ENCODE results near the gene NFATC3. TPM values are rescaled to one million over a fixed set of nuclear protein-coding genes. Genes with fewer than 3 reads are reported as not detected.

Gene NFATC3
- total RNA-seq, 1 experiment from 2014 or later: 33.0 TPM

GRCh38 chr16:68255712-68256111 lies 170.5 kb downstream of the NFATC3 start:
- no peak overlapping the region for H3K4ac ChIP-seq (ENCODE audit: low read depth, low read length)
- no peak overlapping the region for H4K8ac ChIP-seq (replicated peaks; ENCODE audit: insufficient read length, low read depth, low read length)
- no peaks in the 10 kb centered on the region for H3K27me3 ChIP-seq (ENCODE audit: insufficient read depth, low read length)
- no peak overlapping the region for H3K27ac ChIP-seq (ENCODE audit: insufficient read length, low read depth, low read length)
- H4K20me1 ChIP-seq (ENCODE audit: control insufficient read depth, insufficient read depth, insufficient read length): no peaks in the 10 kb centered on the region
- H3K79me2 ChIP-seq (ENCODE audit: insufficient read depth, low read length): no peaks in the 10 kb centered on the region
- Mint-ChIP-seq H3K4me1 (0 out of 4 replicates have a peak, but pooled peaks cover 0 to 3% of the 10 kb centered on the region in 2 experiments), H3K27ac (no peak overlapping the region), H3K4me3 (no peak overlapping the region), H3K9me3 (no peaks in the 10 kb centered on the region), H3K36me3 (ENCODE audit: insufficient read depth in 1 of 3, low read depth in 3 of 3) (peaks cover 0 to 17% (median 1%) of the 10 kb centered on the region in 3 experiments; a peak in 3 of 7 replicates), H3K27me3 (ENCODE audit: low read depth) (no peaks in the 10 kb centered on the region)
- no peak overlapping the region for H3K4me2 ChIP-seq (ENCODE audit: insufficient read depth, insufficient read length, low read length)
- H2BK12ac ChIP-seq (ENCODE audit: insufficient read length, low read depth, low read length): no peak overlapping the region
- H2BK5ac ChIP-seq (ENCODE audit: insufficient read length, low read length): no peak overlapping the region
- H2BK120ac ChIP-seq (ENCODE audit: low read depth, low read length, poor library complexity, severe bottlenecking): no peak overlapping the region
- no peak overlapping the region for H4K91ac ChIP-seq (ENCODE audit: insufficient read length, low read depth, low read length)
- TF ChIP-seq CTCF (conservative IDR thresholded peaks at IDR 0.05): no peak
- no peak overlapping the region for H3K23ac ChIP-seq (ENCODE audit: insufficient read length, low read depth, low read length)
- H2BK20ac ChIP-seq (ENCODE audit: low read depth, low read length, poor library complexity, severe bottlenecking): no peak overlapping the region
- no CpG with 5 or more reads among the region's 18 CpGs for whole genome bisulfite sequencing (ENCODE audit: extremely low coverage, insufficient read length, low lambda C conversion rate)
- no peak overlapping the region for H3T11ph ChIP-seq (ENCODE audit: low read length)
- H4K5ac ChIP-seq (ENCODE audit: insufficient read length, low read depth, low read length): no peak overlapping the region
- H2BK15ac ChIP-seq (ENCODE audit: low read depth, low read length): no peak overlapping the region
- no peak overlapping the region for H3K9ac ChIP-seq (ENCODE audit: extremely low read depth, insufficient read length, low read length)
- H3K23me2 ChIP-seq (ENCODE audit: insufficient read length, low read depth, low read length, poor library complexity, severe bottlenecking): no peaks in the 10 kb centered on the region
- no peak overlapping the region for H2AFZ ChIP-seq (ENCODE audit: low read length)
- no peak overlapping the region for H3K18ac ChIP-seq (ENCODE audit: insufficient read length, low read depth, low read length)
- no peaks in the 10 kb centered on the region for H3K4me1 ChIP-seq (ENCODE audit: insufficient read depth, low read length)
- H2AK5ac ChIP-seq (ENCODE audit: insufficient read length, low read length): no peak overlapping the region
- no peaks in the 10 kb centered on the region for H3K79me1 ChIP-seq (ENCODE audit: insufficient read depth, low read depth, low read length, poor library complexity, severe bottlenecking)
- no peak overlapping the region for H3K56ac ChIP-seq (ENCODE audit: insufficient read length, low read depth, low read length)
- no peak overlapping the region for H3K14ac ChIP-seq (ENCODE audit: insufficient read depth, low read length)
- DNase-seq: no peak
- H3K9me3 ChIP-seq (ENCODE audit: control insufficient read depth, low read depth, low read length): no peaks in the 10 kb centered on the region
